Anterior cingulate cortex (tissue), 58 donors: ENCODE results near the gene FKBP3.

Experiments used
- DNase-seq, 58 donors: peaks; one replicate each; lab custom pipeline; 2025; lab: John Stamatoyannopoulos, UW

FKBP3 gene

GRCh38 chr14:45066667-45067066 lies 67.6 kb downstream of the FKBP3 start:
- no peak for DNase-seq

- DNase-seq = no peak
Measured at GRCh38 chr14:45065956-45066355, 68.3 kb downstream of the FKBP3 start.
